M059J (cell line): ENCODE measurements around the gene HSF4. TPM values are rescaled to one million over a fixed set of nuclear protein-coding genes. Genes with fewer than 3 reads are reported as not detected.
A peak's percentile ranks its signal among the peaks of the same experiment; 100 is the strongest.
"Not testable (repeated sequence)": the region's sequence is repeated elsewhere in the genome, so short reads cannot be mapped to it uniquely, and the experiment has no call there.

ENCODE experiments used
- DNase-seq: peaks from one replicate; pipeline ENCODE4 v3.0.0-alpha.2; 2012; ENCODE audit warnings: low read depth
- total RNA-seq: library from RNA; depleted of rRNA; stranded (reverse); fragments of >200 nt; shearing (Covaris generic); gene quantifications from 2 replicates; pipeline ENCODE4 v1.2.3, GENCODE V29; 2014; rRNA removed

HSF4 gene, protein sequence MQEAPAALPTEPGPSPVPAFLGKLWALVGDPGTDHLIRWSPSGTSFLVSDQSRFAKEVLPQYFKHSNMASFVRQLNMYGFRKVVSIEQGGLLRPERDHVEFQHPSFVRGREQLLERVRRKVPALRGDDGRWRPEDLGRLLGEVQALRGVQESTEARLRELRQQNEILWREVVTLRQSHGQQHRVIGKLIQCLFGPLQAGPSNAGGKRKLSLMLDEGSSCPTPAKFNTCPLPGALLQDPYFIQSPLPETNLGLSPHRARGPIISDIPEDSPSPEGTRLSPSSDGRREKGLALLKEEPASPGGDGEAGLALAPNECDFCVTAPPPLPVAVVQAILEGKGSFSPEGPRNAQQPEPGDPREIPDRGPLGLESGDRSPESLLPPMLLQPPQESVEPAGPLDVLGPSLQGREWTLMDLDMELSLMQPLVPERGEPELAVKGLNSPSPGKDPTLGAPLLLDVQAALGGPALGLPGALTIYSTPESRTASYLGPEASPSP
- total RNA-seq = 0.49 and 4.1 TPM in 2 replicates

DNA sequence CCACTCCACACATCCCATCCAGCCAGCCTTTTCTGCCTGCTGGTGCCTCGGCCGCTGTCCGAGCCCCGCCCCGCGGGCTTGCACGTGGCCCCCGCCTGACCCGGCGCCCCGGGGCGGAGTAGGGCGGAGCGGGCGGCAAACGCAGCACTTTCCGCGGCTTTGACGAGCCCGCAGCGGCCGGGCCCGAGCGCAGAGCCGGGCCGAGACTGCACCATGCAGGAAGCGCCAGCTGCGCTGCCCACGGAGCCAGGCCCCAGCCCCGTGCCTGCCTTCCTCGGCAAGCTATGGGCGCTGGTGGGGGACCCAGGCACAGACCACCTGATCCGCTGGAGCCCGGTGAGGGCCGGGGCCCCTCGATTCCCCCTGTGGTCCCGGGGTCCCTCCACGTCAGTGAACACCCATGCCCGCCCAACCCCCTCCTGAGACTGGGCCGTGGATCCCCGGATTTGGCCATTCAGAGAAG, at the start of gene HSF4:
TSS of gene HSF4 (plus strand) at position 147 of the 463 bp plus-strand sequence. CDS start at position 214, 67 bp downstream.
- DNase-seq = no peak

DNA sequence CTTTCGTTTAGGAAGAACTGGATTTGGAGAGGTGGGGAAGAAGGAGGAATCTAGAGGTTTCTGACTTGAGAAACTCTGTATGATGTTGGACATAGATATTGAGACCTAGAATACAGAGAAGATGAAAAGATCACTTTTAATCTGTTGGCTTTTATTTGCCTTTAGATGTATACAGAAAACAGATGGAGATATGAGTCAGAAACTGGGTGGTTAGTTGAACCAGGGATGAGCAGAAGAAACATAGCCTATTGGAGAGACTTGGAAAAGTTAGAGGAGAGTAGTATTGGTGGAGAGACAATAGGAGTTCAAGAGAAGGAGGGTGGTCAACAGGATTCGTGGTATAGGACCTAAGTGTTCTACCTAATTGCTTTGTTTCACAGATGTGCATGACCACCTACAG, 49.8 kb upstream of the HSF4 start:
- DNase-seq = peak; percentile 42

DNA sequence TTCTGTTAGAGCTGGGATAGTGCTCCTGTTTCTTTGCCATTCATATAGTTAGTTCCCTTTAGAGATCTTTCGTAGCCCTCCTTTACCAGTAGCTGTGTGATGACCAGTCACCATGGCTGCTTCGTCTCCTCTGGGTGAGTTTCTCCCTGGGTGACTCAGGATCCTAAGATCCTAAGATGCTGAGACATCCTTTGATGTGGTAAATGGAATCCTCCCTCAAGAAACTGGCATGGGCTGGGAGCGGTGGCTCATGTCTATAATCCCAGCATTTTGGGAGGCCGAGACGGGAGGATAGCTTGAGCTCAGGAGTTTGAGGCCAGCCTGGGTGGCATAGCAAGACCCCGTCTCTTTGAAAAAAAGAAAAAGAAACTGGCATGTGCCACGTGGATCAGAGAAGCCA, 48.9 kb upstream of the HSF4 start:
- DNase-seq = peak; percentile 98

DNA sequence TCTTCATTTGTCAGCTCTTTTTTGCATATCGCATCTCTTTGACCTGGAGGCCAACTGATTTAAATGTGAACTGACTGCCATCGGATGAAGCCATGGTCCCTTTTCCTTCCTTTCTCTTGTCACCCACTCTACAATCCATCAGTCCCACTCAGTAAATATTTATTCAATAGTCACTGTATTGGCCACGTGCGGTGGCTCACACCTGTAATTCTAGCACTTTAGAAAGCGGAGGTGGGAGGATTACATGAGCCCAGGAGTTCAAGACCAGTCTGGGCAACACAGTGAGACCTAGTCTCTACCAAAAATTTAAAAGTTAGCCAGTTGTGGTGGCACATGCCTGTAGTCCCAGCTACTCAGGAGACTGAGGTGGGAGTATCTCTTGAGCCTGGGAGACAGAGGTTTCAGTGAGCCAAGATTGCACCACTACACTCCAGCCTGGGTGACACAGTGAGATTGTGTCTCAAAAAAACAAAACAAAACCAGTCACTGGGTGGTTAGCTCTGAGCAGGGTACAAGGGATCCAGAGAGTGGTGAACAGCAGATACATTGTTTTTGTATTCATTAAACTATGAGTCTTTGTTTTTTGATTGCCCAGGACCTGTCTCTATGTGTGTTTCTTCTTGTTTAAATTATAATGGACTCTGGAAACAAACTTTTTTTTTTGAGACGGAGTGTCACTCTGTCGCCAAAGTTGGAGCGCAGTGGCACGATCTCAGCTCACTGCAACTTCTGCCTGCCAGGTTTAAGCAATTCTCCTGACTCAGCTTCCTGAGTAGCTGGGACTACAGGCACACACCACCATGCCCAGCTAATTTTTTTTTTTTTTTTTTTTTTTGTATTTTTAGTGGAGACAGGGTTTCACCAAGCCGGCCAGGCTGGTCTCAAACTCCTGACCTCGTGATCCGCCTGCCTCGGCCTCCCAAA, 47.9 kb upstream of the HSF4 start:
- DNase-seq = peak; percentile 39

DNA sequence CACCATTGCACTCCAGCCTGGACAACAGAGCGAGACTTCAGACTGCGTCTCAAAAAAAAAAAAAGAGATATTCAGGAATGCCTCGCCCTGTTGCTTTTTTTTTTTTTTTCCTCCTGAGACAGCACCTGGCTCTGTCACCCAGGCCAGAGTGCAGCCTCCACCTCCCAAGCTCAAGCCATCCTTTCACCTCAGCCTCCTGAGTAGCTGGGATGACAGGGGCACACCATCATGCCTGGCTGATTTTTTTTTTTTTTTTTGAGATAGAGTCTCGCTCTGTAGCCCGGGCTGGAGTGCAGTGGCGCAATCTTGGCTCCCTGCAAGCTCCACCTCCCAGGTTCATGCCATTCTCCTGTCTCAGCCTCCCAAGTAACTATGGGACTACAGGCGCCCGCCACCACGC, 46.8 kb upstream of the HSF4 start:
- DNase-seq = no peak

DNA sequence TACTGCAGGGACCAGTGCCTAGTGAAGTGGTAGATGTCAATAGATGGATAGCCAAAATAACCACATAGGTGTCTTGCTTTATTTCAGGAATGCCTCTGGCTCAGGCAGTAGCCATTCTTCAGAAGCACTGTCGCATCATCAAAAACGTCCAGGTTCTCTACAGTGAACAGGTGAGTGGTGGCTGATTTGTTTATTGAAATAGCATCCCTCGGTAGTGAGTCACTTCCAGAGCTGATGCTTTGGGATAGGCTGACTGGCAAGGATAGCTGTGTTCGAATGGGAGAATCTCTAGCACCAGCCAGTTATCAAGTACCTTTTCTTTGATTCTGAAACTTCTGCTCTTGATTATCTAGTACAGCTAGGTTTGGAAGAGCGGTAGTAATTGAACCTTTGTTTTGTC, 44.5 kb upstream of the HSF4 start:
- DNase-seq = peak; percentile 27

DNA sequence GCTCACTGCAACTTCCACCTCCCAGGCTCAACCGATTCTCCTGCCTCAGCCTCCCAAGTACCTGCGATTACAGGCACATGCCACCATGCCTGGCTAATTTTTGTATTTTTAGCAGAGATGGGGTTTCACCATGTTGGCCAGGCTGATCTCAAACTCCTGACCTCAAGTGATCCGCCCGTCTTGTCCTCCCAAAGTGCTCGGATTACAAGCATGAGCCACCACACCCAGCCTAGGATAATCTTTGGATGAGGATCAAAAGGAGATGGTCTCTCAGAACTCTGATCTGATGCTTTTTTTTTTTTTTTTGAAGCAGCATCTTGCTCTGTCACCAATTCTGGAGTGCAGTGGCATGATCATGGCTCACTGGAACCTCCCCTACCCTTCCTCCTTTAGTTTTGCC, 41.7 kb upstream of the HSF4 start:
- not testable (repeated sequence) for DNase-seq

DNA sequence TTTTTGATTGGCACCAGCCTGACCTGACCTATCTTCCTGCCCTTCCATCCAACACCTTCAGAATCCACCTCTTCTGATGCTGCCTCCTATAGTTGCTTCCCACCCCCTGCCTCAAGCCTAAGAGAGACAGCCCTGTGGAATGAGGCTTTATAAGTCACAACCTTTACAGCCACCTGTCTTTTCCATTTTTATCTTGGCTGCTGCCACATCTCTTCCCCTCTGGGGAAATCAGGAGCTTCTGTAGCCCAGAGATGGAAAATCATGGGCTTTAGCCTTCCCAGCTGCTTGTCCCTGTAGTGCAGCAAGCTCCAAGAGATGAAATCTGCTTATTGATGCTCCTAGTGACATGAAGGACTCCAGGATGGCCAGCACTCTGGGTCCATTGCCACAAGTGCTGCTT, 36.1 kb upstream of the HSF4 start:
- no peak for DNase-seq

DNA sequence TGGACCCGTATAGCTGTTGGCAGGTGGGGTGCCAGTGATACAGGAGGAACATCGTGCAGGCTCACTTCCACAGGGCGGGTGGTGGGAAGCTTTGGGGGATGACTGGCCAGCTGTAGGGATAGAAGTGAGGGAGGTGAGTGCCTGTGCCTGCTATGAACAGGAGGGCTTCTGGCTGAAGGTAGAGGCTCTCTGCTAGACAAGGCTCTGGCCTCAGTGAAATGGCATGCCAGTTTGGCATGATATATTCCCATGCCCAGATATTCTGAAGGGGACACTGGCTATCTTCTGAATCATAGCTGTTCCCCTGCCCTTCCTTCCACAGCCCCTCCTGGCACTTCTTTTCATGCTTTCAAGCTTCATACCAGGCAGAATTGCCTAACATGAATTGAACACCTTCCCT, 35.7 kb upstream of the HSF4 start:
- DNase-seq = no peak

DNA sequence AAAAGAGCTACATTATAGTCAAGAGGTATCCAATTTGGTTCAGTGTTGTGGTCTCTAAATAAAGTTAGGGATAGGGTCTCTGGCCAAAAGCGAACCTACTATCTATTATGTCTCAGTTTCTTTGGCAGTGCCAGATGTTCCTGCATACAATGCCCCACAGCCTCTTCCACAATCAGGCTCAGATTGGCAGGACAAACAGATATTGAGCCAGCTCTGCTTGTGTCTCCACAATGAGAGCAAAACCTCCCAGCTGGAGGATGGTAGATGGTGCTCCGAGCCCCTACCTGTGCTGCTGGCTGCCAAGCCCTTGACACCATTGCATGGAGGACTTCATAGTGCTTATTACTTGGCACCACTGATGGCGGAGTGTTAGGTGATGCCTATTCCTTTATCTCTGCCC, 35.1 kb upstream of the HSF4 start:
- DNase-seq = no peak

DNA sequence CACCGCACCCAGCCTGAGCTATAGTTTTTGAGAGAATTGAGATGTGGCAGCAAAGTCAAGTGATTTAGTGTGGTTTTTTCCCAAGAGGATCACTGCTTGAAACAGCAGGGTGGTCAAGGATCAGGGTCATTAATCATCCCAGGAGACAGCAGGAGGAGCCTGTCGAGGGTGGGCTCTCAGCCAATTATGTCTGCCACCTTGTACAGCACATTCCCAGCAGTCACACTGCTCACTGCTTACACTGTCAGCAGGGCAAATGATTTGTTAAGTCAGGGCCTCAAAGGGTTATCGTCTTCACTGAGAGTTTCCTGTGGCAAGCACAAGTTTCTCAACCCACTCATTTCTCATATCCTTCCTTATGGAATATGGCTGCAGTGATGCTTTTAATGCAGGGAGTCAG, 26.9 kb upstream of the HSF4 start:
- DNase-seq = no peak

DNA sequence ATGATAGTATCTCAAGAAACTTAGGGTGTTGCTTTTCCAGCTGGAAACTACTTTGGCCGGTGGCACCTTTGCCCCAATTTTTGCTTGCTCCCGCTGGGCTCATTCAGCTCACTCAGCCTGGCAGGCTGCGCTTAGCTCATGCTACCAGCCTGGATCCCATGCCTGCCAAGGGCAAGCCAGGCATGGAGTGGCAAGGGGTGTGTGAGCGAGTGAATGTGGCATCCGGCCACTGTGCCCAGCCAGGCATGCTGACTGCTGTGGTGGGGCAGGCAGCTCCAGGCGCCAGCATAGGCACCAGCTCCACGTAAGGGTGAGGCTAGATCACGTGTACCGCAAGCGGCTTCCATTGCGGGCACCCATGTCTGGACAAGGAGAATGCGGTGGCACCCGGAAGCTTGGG, 23.2 kb upstream of the HSF4 start:
- DNase-seq = no peak

DNA sequence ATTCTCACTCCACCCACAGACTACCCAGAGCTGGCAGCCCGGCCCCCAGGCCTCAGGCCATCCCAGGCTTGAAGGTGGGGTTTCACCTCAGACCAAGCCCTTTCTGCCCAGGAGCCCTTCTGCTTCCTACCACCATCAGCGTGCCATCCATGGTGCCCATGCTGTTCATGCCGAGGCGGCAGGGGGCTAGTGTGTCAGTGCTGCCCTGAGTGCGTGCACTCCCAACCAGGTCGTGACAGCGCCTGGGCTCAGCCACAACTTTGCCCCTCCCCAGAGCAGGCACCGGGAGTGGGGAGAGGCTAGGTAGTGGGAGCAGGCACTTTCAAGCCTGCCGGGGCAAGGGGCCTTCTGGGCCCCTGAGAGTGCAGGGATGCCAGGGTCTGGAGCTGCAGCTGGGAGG, 22.2 kb upstream of the HSF4 start:
- no peak for DNase-seq

DNA sequence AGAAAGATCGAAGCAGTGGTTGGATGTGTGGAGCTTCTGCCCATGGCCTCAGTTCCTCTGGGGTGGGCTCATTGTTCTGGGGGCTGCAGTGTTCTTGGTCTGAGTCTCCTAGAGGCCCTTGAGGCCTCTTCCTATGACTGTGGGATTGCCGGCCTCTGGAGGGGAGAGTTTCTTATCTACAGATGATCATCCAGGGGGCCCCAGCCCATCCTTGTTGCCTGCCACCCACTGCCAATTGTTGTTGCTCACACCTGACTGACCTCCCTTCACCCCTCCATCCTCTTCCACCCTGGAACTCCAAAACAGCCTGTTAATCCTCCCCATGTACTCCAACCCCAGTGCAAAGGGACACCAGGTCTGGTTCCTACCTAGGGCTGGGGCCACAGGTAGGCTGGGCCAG, 19.6 kb upstream of the HSF4 start:
- no peak for DNase-seq

DNA sequence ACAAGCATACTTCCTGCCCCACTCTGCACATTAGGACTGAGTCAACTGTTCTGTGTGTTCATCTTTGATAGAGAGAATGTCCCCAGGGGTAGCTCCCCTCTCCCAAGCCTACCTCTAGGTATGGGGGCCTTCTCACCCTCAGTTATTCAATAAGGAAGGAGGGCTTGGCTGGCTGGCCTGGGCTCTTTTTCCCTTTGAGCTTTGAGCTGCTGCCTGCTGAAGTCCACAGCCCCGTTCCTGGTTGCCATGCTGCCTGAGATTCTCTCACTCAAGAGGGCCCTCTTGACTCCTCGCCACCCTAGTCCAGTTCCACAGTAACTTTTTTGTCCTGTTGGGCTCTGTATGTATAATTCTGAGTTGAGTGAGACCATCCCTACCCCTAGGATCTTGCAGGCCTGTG, 18.8 kb upstream of the HSF4 start:
- no peak for DNase-seq

DNA sequence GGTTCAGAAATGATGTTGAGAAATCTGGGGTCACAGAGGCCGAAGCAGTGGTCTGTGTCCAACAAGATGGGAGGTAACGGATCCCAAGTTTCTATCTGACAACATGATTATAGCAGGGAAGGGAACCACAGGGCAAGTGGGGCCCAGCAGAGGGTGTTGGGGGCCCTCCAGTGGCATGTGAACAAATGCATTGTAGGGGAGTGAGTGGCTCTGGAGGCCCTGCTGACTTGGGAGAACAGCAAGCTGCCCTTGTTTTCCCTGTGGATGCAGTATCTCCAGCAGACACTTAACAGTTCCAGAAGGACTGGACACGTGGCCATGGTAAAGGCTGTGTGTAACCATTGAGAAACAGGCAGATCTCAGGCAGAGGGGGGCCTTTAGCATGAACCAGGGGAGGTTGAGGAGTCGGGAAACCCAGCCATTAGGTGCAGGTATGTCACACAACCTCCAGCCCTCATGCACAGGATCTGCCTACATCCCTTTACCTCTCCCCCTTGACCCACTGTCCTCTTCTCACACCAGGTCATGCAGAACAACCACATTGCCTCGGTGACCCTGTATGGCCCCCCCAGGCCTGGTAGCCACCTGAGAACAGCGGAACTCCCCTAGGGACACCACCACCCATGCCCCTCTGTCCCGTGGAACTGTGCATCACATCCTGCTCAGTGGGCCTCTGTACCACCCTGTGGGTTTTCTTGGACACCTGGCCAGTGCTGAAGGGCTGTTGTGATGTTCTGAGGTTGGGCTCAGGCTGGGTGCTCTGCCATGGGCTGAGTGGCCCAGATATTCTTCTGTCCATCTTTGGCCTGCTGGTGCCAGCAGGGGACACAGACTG, 17.8 kb upstream of the HSF4 start:
- DNase-seq = peak; percentile 41

DNA sequence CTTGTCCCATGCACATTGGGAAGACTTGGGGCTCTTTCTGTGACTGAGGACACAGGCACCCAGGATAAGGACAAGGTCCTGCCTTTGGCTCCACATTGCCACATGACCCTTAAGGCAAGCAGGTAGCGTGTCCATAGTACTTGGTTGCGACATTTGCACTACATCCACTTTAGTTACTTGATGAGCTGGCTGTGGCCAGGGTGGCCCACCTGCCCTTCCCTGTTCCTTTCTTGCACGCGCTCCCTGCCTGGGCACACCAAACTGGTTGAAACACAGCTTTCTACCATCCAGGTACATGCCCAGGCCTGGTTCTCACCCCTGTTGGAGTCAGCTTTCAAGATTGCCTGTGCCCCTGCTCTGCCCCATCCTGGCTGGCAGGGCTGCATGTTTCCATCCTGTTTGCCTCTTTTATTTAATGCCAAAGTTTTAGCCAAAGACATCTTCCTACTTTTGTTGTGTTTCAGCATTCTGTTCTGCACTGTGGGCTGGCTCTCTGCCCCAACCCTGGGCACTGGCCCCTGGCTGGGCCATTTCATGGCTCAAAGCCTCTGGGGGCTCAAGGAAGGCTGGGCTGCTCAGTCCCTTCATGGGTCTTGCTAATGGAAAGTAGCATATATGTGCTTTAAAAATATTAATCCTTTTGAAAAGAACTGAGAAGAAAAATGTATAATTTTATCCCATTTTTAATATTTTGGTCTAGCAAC, 17.0 kb upstream of the HSF4 start:
- no peak for DNase-seq

DNA sequence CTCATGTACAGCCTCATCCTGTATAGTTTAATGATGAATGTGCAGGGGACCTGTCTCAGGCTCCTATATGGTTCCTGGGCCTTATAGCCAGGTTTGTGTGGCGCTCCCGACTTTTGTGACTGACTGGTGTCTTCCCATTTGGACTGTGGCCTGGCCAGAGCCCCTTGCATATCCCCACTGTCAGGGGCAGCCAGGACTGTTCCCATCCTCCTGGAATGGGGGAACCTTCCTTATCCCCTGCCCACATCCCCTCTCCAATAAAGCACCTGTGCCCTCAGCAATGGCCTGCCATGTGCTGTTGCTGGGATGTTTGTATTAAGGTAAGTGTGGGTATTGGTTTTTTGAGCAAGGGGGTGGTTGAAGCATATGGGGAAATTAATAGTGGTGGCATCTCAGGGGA, 16.3 kb upstream of the HSF4 start:
- no peak for DNase-seq

DNA sequence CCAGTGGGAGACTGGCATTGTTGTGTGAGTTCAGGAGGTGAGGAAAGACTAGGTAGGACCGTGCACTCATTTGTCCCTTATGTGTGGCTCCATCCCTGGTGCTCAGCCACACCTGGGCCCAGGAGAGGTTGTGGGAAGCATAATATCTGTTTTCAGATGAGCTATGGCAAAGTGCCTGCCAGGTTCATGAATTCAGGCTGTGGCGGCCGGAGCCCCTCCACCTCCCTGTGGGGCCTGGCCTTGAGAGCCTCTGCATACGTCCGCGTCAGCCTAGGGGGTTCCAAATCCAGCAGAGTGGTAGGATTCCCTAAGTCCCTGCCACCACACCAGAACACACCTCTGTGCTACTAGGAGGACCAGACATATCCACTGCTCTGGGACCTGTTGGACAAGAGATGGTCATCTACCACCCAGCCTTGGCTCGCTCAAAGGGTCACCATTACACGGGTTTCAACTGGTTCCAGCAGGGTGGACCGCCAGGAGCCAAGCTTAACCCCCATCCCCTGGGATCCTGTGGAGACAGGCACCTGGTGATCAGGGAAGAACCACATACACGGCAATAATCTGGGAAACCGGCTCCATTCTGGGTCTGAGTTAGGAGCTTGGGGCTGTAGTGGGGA, 15.8 kb upstream of the HSF4 start:
- DNase-seq = no peak

DNA sequence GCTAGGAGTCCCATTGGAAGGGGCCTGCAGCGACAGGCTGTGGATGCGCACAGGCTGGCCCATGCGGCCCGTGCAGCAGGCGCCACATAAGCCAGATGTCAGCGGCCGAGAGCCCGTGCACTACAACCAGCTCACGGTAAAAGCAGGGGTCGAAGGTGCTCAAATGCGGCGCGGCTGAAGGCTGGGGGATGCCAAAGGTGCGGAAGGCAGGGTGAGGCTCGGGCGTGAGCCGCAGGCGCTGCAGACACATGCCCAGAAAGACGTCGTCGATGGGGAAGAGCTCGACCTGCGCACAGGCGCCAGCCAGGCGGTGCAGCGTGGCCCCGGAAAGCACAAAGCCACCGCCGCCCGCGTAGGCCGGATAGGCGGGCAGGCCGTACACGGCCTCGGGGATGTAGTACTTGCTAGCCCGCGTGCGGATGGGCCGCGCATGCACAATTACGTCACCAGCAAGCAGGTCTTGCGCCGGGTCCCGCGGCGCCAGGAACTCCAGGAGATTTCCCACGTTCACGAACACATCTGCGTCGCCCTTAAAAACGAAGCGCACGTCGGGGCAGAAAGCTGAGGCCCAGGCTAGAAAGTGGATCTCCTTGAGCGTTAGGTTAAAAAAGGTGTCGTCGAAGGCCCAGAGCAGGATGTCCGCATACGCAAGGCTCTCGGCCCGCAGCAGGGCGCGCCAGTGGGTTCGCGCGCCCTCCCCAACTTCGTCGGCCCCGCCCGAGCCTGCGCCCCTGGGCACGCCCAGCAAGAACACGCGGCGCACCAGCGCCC, 15.1 kb upstream of the HSF4 start:
- no peak for DNase-seq
